ENCODE results near the gene NFKB2.

DNA sequence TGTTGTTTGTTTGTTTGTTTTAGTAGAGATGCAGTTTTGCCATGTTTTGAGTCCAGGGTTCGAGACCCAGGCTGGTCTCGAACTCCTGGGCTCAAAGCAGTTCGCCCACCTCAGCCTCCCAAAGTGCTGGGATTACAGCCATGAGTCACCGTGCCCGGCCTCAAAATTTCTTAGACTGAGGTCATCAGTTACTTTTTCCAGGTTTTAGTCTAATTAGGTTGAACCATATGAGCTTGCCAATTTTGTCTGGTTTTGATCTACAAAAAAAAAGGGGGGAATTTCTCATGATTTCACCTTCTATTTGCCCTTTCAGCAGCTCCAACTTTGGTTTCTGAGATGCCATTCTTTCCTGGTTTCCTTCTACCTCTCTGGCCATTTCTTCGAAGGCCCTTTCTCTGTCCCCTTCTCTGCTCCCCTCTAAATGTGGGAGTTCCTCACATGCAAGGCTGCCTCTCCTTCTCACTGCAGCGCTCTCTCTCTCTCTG is 31.3 kb downstream of the NFKB2 start:
- no peak for TF ChIP-seq EZH2phosphoT487 (IDR thresholded peaks at IDR 0.05)
- TF ChIP-seq EZH2 (IDR thresholded peaks at IDR 0.05): no peak
